ENCODE measurements around the gene DOCK2. TPM values are rescaled to one million over a fixed set of nuclear protein-coding genes. Genes with fewer than 3 reads are reported as not detected.

The DOCK2 gene
- polyA plus RNA-seq, 3 donors = 57.5 to 178 (median 115) TPM

DNA sequence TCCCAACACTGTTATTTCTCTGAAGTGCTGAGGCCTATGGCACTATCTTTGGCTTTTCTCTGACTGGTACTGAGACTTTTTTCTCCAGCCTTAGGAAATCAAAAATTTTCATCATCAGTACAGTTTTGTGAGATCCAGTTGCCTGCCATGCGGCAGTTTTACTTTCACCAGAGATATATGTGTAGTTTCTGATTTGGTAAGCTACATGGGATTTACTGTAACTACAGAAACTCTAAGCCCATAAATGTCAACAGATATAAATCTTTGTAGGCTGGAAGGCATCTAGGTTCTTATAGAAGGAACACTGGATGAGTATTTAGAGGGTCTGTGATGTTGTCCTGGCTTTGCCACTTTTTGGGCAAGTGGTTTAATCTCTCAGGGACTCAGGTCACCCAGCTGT is 69.0 kb downstream of the DOCK2 start:
- H3K4me3 ChIP-seq (replicated peaks in 1 of 3; ENCODE audit: low read depth in 2 of 3, low read length in 3 of 3) = no peak overlapping the region
- H2AFZ ChIP-seq (ENCODE audit: insufficient read depth, low read depth, low read length, poor library complexity, severe bottlenecking) = no peak overlapping the region
- no peak overlapping the region for H3K4me3 Mint-ChIP-seq
- H4K20me1 ChIP-seq (ENCODE audit: insufficient read depth, low read length) = peaks cover 85% of the 10 kb centered on the region
- H3K27ac ChIP-seq (ENCODE audit: low read depth in 1 of 2, low read length in 2 of 2) = peak overlapping the region in 1 of 2 donors; percentile 14
- no peaks in the 10 kb centered on the region for H3K27me3 Mint-ChIP-seq (ENCODE audit: low read depth in 3 of 3)
- H3K4me1 ChIP-seq (ENCODE audit: control insufficient read depth in 1 of 2, insufficient read depth in 2 of 2, low read length in 2 of 2) = no peaks in the 10 kb centered on the region
- H3K4me2 ChIP-seq (replicated peaks; ENCODE audit: extremely low read depth, low read length, poor library complexity, severe bottlenecking) = no peak overlapping the region
- WGBS (ENCODE audit: insufficient coverage) = no CpG with 5 or more reads among the region's 1 CpG
- peaks cover 96 to 99% of the 10 kb centered on the region in 2 donors for H3K36me3 Mint-ChIP-seq
- no peaks in the 10 kb centered on the region for H3K27me3 ChIP-seq (ENCODE audit: control insufficient read depth in 2 of 2, insufficient read depth in 2 of 2, low read length in 2 of 2)
- H3K9ac ChIP-seq (ENCODE audit: insufficient read depth, low read length, poor library complexity, severe bottlenecking) = no peak overlapping the region
- H3K27ac Mint-ChIP-seq = peak overlapping the region in 1 of 7 donors; percentile 27
- no peak for DNase-seq
- intact Hi-C loops (cut with micrococcal nuclease) = no loop called here
- peaks cover 99 to 100% of the 10 kb centered on the region in 2 donors for H3K36me3 ChIP-seq (replicated peaks in 1 of 2; ENCODE audit: control insufficient read depth in 1 of 2, insufficient read depth in 2 of 2, low read length in 2 of 2)
- no peaks in the 10 kb centered on the region for H3K9me3 ChIP-seq (replicated peaks in 1 of 2; ENCODE audit: control insufficient read depth in 1 of 2, insufficient read depth in 1 of 2, low read length in 2 of 2)
- H3K9me3 Mint-ChIP-seq = no peaks in the 10 kb centered on the region
- H3K79me2 ChIP-seq (ENCODE audit: insufficient read depth, low read length) = no peaks in the 10 kb centered on the region
- H3K4me1 Mint-ChIP-seq = no peaks in the 10 kb centered on the region
- TF ChIP-seq, protein P1, sequence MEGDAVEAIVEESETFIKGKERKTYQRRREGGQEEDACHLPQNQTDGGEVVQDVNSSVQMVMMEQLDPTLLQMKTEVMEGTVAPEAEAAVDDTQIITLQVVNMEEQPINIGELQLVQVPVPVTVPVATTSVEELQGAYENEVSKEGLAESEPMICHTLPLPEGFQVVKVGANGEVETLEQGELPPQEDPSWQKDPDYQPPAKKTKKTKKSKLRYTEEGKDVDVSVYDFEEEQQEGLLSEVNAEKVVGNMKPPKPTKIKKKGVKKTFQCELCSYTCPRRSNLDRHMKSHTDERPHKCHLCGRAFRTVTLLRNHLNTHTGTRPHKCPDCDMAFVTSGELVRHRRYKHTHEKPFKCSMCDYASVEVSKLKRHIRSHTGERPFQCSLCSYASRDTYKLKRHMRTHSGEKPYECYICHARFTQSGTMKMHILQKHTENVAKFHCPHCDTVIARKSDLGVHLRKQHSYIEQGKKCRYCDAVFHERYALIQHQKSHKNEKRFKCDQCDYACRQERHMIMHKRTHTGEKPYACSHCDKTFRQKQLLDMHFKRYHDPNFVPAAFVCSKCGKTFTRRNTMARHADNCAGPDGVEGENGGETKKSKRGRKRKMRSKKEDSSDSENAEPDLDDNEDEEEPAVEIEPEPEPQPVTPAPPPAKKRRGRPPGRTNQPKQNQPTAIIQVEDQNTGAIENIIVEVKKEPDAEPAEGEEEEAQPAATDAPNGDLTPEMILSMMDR (IDR thresholded peaks at IDR 0.05) = no peak

DNA sequence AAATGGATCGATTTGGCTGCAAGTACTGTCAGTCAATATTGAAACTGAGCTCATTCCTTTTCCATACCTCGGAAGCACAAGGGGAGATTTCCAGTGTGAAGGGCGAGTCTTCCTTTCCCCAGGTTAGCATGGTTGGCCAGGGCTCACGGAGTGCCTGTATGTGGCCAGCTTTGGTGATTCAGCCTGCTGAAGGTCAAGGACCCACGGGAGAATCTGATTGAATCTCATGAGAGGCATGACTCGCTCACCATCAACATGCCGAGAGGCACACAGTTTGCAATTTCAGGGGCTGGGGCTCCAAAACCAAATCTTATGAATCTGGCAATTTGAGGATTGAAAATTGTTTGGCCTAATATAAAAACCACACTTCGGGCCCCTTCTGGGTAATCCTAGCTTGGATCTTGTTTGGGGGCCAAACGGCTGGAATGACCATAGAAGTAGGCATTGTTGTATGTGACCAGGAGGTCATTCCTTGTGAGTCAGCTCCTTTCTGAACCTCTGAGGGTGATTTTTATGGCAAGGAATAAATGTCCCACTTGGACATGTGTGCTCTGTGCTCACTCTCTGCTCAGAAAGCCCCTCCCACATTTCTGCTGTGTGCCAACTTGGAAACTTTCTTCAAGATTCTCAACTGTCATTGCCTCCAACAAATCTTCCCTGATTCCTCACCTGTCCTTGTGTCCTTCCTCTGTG is 69.8 kb downstream of the DOCK2 start:
- Histone ChIP-seq H3K27me3 (ENCODE audit: control insufficient read depth in 2 of 2, insufficient read depth in 2 of 2, low read length in 2 of 2) (no peaks in the 10 kb centered on the region), H2AFZ (ENCODE audit: insufficient read depth, low read depth, low read length, poor library complexity, severe bottlenecking) (no peak overlapping the region), H3K4me1 (ENCODE audit: control insufficient read depth in 1 of 2, insufficient read depth in 2 of 2, low read length in 2 of 2) (no peaks in the 10 kb centered on the region), H3K27ac (ENCODE audit: low read depth in 1 of 2, low read length in 2 of 2) (peak overlapping the region in 1 of 2 donors; percentile 40), H3K79me2 (ENCODE audit: insufficient read depth, low read length) (no peaks in the 10 kb centered on the region), H3K36me3 (replicated peaks in 1 of 2; ENCODE audit: control insufficient read depth in 1 of 2, insufficient read depth in 2 of 2, low read length in 2 of 2) (peaks cover 99 to 100% of the 10 kb centered on the region in 2 donors), H3K9me3 (replicated peaks in 1 of 2; ENCODE audit: control insufficient read depth in 1 of 2, insufficient read depth in 1 of 2, low read length in 2 of 2) (no peaks in the 10 kb centered on the region), H3K9ac (ENCODE audit: insufficient read depth, low read length, poor library complexity, severe bottlenecking) (no peak overlapping the region), H4K20me1 (ENCODE audit: insufficient read depth, low read length) (peaks cover 85% of the 10 kb centered on the region), H3K4me3 (replicated peaks in 1 of 3; ENCODE audit: low read depth in 2 of 3, low read length in 3 of 3) (no peak overlapping the region), H3K4me2 (replicated peaks; ENCODE audit: extremely low read depth, low read length, poor library complexity, severe bottlenecking) (no peak overlapping the region)
- WGBS (ENCODE audit: insufficient coverage) = 100% methylated on average over 7 of the region's 9 CpGs
- H3K4me1 Mint-ChIP-seq = no peaks in the 10 kb centered on the region
- H3K9me3 Mint-ChIP-seq = no peaks in the 10 kb centered on the region
- intact Hi-C loops (cut with micrococcal nuclease) = no loop called here
- no peak for DNase-seq
- H3K27me3 Mint-ChIP-seq (ENCODE audit: low read depth in 3 of 3) = no peaks in the 10 kb centered on the region
- H3K36me3 Mint-ChIP-seq = peaks cover 96 to 99% of the 10 kb centered on the region in 2 donors
- H3K27ac Mint-ChIP-seq = peak overlapping the region in 2 of 7 donors; percentile 37 to 42
- TF ChIP-seq, protein P1 (IDR thresholded peaks at IDR 0.05) = no peak
- no peak overlapping the region for H3K4me3 Mint-ChIP-seq

Measured in CD14-positive monocyte (primary cell).